Stimulated activated CD8-positive, alpha-beta memory T cell treated with anti-CD3 and anti-CD28 coated beads, Interleukin-4, amount 100 ng/mL, for 1 hour (primary cell): Measurements from ENCODE around the gene SSR4.

Experiments used
- DNase-seq, 2 donors: peaks; one replicate each; pipeline ENCODE4 v3.0.0-alpha.2; 2020; ENCODE audit warnings: low read depth in 2 of 2, low spot score in 1 of 2

SSR4 gene

GRCh38 chrX:153780678-153781427, 13.6 kb upstream of the SSR4 start, which contains the start of gene SRPK3:
Gene SRPK3 (plus strand): TSS chrX:153781041. CDS start chrX:153781087, 46 bp downstream.
- DNase-seq, result no peak

- DNase-seq, result no peak
These were observed 12.9 kb upstream of the SSR4 start for GRCh38 chrX:153781428-153782047.

- no peak for DNase-seq
These were observed 12.2 kb upstream of the SSR4 start for GRCh38 chrX:153782313-153782712.

GRCh38 chrX:153782871-153783270, 11.6 kb upstream of the SSR4 start:
- no peak for DNase-seq

- DNase-seq, result no peak
These were observed 11.0 kb upstream of the SSR4 start for GRCh38 chrX:153783378-153784013.

- DNase-seq, result no peak
These were observed 10.0 kb upstream of the SSR4 start for GRCh38 chrX:153784325-153784967.

GRCh38 chrX:153786669-153787068, 7.8 kb upstream of the SSR4 start:
- DNase-seq, result no peak

GRCh38 chrX:153789654-153790053, 4.8 kb upstream of the SSR4 start:
- no peak for DNase-seq

- no peak for DNase-seq
These were observed 3.2 kb upstream of the SSR4 start for GRCh38 chrX:153791104-153791852.

GRCh38 chrX:153792368-153792767, 2.1 kb upstream of the SSR4 start:
- no peak for DNase-seq

GRCh38 chrX:153793291-153793690, 1.2 kb upstream of the SSR4 start:
- no peak for DNase-seq

- DNase-seq, result no peak
These were observed 689 bp downstream of the SSR4 start for GRCh38 chrX:153794897-153795816.

- no peak for DNase-seq
These were observed 3.0 kb downstream of the SSR4 start for GRCh38 chrX:153797415-153798015.

GRCh38 chrX:153799326-153799725, 4.9 kb downstream of the SSR4 start:
- no peak for DNase-seq

- DNase-seq, result no peak
These were observed 5.8 kb downstream of the SSR4 start for GRCh38 chrX:153800177-153800722.

GRCh38 chrX:153800746-153801145, 6.3 kb downstream of the SSR4 start:
- no peak for DNase-seq

GRCh38 chrX:153801669-153802068, 7.2 kb downstream of the SSR4 start:
- no peak for DNase-seq

- no peak for DNase-seq
These were observed 8.1 kb downstream of the SSR4 start for GRCh38 chrX:153802513-153803045.
